M059J (cell line): Measurements from ENCODE around the gene PCAT6. TPM values are rescaled to one million over a fixed set of nuclear protein-coding genes. Genes with fewer than 3 reads are reported as not detected.
"Not testable (repeated sequence)": the region's sequence is repeated elsewhere in the genome, so short reads cannot be mapped to it uniquely, and the experiment has no call there.

ENCODE experiments used
- DNase-seq: peaks from one replicate; pipeline ENCODE4 v3.0.0-alpha.2; 2012; ENCODE audit warnings: low read depth
- total RNA-seq: library from RNA; depleted of rRNA; stranded (reverse); fragments of >200 nt; shearing (Covaris generic); gene quantifications from 2 replicates; pipeline ENCODE4 v1.2.3, GENCODE V29; 2014; rRNA removed

Gene PCAT6
- 0.69 TPM in 1 of 2 replicates, not detected in the other for total RNA-seq

DNA sequence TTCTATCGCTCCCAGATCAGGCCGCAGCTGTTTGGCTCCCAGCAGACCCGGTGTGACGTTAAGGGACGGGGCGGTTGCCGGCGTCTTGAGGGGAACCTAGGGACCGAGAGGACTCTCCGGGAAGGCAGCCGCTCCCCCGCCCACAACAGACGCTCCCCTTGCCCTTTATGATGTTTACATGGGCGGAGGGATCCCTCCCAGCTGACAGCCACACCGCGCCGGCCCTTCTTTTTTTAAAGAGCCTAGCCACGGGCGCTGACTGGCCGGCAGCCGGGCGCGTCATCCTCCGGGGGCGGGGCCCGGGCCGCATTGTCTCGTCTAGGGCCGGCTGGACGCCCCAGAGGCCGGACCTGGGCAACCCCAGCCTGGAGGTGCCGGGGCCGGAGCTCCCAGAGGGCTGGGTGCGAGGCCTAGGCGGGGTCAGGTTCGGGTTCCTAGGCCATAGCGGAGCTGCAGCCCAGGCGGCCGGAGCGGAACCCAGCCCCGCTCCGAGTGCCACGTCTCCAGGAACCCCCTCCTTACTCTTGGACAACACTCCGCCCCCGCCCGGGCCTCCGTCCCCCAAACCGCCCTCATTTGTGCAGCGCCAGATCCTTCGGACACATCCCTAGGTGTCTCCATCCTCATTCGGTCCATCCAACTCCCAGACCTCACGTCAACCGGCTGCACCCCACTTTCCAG, at the start of gene PCAT6:
TSS of gene PCAT6 (plus strand) at position 340 of the 681 bp plus-strand sequence.
- DNase-seq: peak; percentile 94

DNA sequence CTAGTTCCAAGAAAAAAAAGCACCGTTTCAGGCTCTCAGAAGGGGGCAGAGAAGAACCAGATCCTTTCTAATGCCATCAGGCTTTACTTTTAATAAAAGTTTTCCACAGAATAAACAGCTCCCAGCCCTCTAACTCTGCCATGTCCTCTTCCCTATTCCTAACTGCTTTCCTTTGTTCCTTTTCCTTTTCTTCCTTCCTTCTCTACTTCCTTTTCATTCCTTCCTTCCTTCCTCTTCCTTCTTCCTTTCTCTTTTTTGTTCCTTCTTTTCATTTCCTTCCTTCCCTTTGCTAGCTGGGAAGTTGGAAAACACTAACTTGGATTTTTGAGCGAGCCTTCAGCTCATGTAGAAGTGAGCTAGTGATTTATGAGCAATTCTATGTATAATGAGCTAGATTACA, 48.7 kb upstream of the PCAT6 start:
- no peak for DNase-seq

DNA sequence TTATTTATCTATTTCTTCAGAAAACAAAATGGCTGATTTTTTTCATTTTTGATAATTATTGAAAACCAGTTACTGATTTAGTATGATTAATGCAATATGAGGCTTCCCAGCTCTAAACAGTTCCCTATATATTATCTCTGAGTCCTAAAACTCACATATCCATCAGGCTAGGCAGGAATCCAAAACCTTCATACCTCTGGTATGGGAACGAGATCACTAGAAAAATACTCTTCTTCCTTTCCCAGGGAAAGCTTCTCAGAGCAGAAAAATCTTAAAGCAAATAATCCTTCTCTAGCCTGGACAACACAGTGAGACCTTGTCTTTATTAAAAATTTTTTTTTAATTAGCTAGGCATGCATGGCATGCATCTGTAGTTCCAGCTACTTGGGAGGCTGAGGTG, 45.0 kb upstream of the PCAT6 start:
- no peak for DNase-seq

DNA sequence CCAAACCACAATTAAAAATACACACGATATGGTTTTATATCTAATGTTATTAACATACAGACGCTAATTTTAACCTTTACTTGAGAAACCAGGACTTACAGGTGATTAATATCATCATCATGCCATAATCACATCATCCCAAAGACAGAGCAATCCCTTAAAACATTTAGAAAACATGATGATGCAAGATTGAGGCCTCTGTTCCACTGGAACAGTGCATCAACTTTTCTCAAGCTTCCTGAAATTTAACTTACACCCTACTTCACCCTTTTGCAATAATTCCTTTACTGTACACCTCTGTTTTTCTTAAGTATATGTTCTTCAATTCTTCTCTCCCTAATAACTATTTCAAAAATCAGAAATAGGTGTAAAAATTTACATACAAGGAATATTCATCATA, 40.6 kb upstream of the PCAT6 start:
- DNase-seq: no peak

DNA sequence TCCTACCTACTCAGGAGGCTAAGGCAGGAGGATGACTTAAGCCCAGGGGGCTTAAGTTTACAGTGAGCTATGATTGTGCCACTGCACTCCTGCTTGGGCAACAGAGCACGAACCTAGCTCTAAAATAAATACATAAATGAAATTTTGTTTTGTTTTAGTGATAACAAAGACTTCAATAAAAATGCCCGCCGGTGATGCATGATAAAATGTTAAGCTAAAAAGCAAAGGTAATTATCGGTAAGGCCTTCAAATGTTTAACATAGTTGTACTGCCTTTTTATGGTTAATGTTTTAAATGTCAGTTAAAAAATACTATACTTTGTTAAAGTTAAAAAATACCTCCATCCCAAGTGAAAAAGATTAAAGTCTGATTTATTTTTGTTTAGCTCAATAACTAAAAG, 29.6 kb upstream of the PCAT6 start:
- no peak for DNase-seq

DNA sequence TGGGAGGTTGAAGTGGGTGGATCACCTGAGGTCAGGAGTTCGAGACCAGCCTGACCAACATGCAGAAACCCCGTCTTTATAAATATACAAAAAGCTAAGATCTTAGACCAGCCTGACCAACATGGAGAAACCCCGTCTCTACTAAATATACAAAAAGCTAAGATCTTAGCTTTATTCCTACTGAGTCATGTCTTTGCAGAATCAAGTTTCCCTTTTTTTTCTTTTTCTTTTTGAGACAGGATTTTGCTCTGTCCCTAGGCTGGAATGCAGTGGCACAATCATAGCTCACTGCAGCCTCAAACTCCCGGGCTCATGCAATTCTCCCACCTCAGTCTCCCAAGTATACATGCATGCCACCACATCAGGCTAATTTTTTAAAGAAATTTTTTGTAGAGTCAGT, 23.9 kb upstream of the PCAT6 start:
- DNase-seq: no peak

DNA sequence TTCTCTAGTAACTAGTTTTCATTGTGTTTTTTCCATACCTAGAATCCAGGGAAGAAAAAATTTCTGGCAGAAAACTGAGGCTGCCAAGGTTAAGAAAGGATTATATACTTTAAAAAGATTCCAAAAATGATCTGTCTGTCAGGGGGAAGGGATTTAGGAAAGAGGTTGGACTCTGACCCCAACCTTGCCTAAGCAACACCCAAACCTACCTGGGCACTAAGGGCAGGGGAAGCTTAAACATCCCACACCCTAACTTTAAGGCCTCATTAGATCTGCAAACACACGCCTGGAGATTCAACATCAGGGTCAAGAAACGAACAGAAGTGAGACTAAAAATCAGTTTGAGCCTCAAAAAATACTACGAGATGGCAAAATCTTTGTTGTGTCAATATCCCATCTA, 22.0 kb upstream of the PCAT6 start:
- no peak for DNase-seq

DNA sequence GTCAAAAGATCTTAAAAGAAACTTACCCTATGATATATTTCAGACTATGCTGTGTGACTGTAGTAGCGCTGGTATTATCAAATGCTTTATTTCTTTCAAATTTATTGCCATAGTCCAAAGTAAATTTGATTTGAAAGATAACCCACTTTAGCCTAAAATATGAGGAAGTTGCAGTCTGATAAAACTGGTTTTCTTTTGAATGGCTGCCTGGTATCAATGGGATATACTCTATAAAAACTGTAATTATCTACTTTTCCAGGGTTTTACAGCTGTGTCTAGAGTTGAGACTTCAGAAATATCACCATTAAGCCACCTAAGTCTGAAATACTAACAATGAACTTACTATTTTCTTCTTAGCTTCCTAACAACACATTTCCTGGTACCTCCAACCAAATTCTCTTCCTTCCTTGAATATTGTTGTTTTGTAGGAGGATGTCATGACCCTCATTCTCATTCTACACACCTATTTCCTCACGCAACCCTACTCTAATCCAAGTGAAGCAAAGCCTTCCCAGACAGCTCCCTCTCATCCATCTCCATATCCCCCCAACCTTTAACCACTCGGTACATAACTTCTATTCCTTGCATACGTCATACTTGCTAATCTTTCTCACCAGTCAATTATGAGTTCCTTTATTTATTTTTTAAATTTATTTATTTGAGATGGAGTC, 19.5 kb upstream of the PCAT6 start:
- DNase-seq: no peak

DNA sequence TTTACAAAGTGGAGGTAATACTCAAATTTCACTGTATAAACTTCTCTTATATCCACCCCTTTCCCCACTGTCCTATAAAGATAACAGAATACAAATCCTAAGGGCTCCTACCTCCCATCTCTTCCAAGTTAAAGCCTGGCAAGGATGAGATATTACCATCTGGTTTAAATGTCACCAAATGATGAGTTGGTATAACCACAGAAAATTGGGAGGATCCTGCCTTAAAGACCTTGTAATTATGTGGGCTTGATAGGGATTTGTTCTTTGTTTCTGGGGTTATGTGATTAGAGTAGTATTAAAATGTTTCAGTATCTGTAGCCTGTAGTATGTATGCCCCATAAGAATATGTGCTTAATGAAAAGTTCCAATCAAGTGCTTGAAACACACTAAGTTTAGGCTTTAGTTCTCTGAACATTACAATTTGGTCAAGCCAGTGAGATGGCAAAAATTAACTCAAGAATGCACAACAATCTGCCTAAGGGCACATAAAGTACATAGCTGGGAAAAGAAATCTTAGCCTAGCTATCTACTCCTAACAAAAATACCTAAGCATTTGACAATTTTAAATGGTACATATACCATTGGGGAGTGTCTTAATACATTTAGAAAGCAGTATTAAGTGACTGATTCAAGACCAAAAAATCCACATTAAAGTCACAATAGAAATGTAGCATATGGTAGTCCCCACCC, 16.6 kb upstream of the PCAT6 start:
- DNase-seq: peak; percentile 62

DNA sequence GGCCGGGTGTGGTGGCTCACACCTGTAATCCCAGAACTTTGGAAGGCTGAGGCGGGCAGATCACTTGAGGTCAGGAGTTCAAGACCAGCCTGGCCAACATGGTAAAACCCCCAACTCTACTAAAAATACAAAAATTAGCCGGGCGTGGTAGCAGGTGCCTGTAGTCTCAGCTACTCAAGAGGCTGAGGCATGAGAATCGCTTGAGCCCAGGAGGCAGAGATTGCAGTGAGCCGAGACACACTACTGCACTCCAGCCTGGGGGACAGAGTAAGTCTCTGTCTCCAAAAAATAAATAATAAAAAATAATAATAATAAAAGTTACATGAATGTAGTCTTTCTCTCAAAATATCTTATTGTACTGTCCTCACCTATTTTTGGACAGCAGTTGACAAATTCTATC, 15.8 kb upstream of the PCAT6 start:
- not testable (repeated sequence) for DNase-seq

DNA sequence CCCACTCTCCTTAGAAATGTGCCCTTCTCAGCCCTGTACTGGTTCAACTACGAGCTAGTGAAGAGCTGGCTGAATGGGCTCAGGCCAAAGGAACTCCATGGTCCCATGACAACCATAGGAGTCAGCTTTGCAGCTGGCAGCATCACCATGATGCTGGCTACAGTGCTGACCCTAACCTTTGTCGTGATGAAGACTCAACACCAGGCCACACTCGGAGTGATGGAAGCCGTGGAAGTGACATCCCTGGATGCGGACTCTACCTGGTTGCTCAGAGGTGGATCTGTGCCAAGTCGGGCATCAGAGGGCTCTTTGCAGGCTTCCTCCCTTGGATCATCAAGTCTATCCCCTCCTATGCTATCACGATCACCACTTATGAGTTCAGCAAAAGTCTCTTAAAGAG, 14.1 kb upstream of the PCAT6 start:
- DNase-seq: no peak

DNA sequence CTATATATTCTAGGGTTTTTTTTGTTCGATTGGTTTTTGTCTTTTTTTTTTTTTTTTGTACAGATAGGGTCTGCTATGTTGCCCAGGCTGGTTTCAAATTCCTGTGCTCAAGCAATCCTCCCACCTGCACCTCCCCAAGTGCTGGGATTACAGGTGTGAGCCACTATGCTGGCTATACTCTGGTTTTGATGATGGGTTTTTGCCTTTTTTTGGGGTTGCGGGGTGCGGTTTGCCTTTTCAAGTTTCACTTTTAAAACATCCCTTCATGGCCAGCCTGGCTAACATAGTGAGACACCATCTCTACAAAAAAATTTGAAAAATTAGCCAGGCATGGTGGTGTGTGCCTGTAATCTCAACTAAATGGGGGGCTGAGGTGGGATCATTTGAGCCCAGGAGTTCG, 12.5 kb upstream of the PCAT6 start:
- no peak for DNase-seq

DNA sequence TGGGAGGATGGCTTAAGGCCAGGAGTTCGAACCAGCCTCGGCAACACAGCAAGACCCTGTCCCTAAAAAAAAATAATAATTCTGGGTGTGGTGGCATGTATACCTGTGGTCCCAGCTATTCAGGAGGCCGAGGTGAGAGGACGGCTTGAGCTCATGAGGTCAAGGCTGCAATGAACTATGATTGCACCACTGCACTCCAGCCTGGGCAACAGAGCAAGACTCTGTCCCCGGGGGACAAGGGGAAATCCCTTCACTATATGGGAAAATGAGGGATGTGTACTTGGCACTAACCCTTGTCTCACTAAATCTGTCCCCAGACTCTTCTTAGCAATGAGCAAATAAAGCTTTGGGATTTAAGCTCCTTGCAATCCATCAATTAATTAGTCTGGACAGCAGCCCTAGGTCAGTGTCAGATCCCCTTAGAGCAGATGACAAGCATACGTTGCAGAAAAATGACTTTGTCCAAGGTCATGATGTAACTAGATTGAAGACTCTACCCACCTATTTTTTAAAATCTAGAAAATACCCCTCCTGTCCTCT, 11.9 kb upstream of the PCAT6 start:
- DNase-seq: no peak

DNA sequence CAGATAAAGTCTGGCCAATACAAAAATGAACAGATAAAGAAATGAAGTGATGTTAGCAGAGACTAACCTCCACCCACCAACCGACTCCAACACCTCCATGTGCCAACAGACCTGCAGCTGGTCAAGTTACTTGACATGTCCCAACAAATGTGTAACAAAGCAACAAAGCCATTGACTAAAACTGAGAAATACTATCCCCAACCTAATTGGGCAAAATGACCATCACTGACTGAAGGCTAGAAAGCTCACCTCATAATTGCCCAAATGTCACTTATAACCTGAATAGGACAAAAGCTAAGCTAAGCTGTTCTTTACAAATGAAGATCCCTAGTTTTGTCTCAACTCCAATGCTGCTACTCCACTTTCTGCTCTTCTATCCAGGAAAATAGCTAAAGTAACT, 10.0 kb upstream of the PCAT6 start:
- DNase-seq: no peak

DNA sequence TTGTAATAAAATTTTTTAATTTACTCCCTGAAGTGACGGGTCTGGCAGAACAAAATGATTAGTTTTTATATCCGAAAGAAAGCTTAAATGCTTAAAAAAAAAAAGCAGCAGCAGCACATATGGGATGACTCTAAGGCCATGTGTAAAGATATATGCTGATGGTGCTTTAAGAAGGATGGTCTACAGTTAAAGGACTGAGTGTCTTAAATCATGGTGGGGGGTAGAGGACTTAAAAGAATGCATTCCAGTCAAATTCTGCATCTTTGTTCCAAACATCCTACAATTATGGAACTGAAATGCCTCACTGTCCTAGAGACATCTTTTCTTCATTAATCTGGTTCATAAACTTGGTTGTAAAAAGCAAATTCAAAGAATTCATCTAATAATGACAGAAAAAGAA, 9.6 kb upstream of the PCAT6 start:
- DNase-seq: no peak

DNA sequence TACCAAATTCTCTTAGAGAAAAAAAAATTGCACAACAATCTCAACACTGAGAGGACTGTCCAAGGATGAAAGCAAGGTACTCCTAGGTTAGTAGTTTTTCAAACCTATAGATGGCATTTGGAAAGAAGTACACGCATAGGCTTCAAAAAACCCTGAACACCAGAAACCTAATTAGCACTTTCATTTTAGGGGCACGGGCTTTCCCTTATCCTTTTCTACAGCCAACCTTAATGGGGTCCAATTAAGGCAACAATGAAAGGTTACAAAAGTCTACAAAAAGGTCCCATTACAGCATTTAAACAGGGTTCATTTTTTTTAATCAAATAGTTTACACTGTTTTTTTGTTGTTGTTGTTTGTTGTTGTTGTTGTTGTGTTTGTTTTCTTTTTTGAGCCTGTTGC, 8.7 kb upstream of the PCAT6 start:
- DNase-seq: no peak

DNA sequence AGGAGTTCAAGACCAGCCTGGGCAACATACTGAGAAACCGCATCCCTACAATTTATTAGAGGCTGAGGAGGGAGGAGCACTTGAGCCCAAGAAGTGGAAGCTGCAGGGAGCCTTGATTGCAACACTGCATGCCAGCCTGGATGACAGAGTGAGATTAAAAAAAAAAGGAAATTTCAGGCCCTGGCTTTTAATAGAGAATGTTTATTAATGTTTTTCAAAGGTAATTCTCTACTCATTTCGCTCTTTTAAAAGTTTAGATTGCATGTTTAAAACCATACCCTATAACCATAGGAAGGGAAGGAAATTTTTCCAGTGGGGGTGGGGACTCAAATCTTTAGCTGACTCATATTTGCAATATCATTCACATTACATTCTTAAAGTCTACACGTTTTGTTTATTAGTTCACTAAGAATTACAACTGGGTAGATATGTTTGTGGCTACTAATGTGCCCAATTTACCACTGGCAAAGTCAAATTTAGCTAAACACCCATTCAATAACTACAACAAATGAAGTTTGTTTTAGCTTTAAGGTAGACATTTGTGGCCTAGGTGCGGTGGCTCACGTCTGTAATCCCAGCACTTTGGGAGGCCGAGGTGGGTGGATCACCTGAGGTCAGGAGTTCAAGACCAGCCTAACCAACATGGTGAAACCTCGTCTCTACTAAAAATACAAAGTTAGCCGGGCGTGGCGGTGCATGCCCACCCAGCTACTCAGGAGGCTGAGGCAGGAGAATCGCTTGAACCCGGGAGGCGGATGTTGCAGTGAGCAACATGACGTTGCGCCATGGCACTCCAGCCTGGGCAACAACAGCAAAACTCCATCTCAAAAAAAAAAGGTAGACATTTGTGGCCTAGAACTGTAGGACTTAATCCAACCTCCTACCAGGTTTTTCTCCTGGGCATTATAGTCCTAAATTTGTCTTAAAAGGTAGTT, 7.5 kb upstream of the PCAT6 start:
- DNase-seq: peak; percentile 54

DNA sequence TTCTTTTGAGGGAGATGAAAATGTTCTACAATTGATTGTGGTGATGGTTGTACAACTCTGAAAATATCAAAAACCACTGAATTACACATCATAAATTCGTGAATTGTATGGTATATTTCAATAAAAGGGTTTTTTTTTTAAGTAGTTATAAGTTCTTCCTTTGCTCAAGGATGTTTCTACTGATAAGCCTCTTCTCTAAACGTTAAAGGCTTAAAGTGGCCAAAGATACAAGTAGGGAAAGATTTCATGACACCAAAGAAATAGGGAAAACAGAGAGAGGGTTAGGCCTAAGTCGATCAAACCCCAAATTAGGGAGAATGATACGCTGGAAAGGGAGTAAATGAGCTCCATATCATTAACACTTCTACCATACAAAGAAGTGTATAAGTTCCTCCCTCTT, 6.6 kb upstream of the PCAT6 start:
- DNase-seq: no peak

DNA sequence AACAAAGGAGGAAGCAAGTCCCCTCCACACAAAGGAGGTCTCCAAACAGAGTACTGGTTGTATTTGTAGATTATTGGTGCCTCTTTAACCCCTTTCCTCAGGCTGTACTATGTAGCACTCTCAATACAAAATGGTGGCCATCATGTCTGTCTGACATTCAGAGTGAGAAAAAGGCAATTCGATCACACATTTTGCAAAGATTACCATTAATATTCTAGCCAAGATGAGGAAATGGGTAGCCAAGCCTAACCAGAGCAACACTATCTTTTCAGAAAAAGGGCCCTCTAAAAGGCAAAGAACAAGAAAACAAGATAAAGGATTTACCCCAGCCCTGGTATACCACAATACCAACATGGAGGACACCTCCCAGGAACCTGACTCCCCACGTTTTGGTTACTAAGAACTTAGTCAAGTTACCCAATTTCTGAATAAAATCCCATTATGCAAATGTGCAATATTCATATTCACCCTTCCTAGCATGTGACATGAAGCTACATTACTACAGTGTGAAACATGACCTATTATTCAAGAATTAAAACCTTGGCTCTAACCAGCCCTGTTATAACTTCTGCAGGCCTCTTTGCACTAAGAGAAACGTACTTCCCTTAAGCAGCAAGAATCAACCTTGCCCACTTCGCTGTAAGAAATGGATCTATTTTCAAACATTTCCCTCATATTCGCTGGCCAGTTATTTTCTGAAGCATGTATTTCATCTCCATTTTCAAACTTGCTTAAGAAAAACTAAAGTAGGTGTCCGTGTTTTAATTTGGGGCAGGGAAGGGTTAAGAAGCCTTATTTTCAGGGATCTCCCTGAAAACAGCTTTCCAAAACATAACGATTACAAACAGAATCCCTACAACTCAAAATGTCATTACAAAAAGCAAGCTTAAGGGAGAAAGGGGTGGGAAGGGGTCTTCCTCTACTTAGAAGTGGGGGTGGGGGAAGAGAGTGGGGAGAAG, 4.6 kb upstream of the PCAT6 start:
- no peak for DNase-seq

DNA sequence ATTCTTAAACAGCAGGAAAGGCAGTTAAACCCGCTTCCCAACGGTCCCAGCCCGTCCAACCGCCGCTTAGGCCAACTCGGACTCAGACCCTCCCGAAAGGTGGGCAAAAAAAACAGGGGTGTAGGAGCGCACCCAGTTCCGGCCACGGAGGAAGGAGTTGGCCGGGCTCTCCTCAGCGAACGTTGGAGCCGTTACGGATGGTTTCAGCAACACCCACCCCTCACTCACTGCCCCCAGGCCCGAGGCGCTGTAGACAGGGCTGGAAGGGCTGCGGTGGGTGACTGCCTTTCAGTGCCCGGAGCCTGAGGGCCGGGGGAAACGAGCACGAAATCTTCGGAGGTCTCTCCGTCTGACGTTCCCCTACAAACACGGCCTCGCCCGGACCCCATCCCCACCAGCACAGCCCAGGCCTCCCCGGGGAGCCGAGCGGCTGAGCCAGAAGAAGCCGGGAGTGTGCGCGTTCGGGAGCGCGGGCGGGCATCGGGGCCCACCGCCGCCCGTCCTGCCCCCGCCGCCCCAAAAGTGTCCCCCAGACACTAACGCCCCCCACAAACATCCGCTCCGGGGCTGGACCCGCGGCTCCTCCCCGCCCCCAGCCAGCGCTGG, 3.8 kb upstream of the PCAT6 start:
- peak; percentile 39 for DNase-seq
